Stimulated activated memory B cell treated with anti-CD40 and anti-IgM and Interleukin-4, amounts not matched to agents 10 μg/mL and 1 μg/mL and 100 μg/mL, for 72 hours (primary cell): ENCODE results near the gene ST7.

Source experiments
- ATAC-seq: fragments of 150-1000 bp; cut with Tn5 transposase; 2 replicates; pipeline ENCODE4 v1.10.0; 2021
- H3K27ac Mint-ChIP-seq: one replicate; pipeline ENCODE4 v1.8.0; 2022; ENCODE audit warnings: mild to moderate bottlenecking, mixed read lengths
- H3K27me3 Mint-ChIP-seq: one replicate; pipeline ENCODE4 v1.8.0; 2022; ENCODE audit warnings: mixed read lengths
- H3K36me3 Mint-ChIP-seq: one replicate; pipeline ENCODE4 v1.8.0; 2022; ENCODE audit warnings: mixed read lengths
- H3K4me1 Mint-ChIP-seq: one replicate; pipeline ENCODE4 v1.8.0; 2022; ENCODE audit warnings: mixed read lengths
- H3K4me3 Mint-ChIP-seq: one replicate; pipeline ENCODE4 v1.8.0; 2022; ENCODE audit warnings: mild to moderate bottlenecking, moderate library complexity, mixed read lengths
- H3K9me3 Mint-ChIP-seq: one replicate; pipeline ENCODE4 v1.8.0; 2022; ENCODE audit warnings: mixed read lengths

ST7 gene

DNA sequence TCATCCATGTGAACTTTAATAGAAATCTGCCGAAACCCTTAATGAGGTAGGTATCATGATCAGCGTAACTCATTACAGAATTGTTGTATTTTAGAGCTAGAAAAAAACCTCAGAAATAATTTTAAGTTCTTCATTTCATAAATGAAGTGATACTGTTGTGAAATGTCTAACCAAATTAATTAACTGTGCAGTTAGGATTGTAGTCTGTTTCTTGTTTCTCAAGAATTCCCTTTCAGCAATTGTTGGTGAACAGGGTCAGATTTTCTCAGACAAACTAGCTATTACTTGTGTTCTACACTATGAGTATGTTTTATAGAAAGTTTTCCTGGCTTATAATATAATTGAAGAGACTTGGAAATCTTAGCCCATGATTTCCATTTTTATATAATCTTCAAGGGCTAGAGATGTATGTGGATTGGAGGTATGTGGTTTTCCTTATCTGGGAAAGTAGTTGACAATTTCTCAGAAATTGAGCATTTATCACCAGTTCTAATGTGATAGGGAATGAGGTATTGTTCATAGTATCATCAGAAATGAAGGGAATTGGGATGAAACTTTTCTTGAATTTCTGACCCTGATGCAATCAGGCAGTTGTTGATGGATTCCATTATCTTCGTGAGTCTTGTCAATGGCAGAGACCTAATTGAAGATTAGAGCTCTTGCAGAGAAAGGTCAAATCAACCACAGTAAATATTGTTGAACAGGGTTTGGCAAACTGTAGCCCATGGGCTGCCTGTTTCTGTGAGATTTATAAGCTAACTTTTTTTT is 55.0 kb downstream of the ST7 start:
- Mint-ChIP-seq H3K4me1 (peaks cover 40% of the 10 kb centered on the region), H3K36me3 (no peaks in the 10 kb centered on the region), H3K9me3 (no peaks in the 10 kb centered on the region), H3K4me3 (no peak overlapping the region), H3K27me3 (no peaks in the 10 kb centered on the region), H3K27ac (no peak overlapping the region)
- no peak for ATAC-seq

DNA sequence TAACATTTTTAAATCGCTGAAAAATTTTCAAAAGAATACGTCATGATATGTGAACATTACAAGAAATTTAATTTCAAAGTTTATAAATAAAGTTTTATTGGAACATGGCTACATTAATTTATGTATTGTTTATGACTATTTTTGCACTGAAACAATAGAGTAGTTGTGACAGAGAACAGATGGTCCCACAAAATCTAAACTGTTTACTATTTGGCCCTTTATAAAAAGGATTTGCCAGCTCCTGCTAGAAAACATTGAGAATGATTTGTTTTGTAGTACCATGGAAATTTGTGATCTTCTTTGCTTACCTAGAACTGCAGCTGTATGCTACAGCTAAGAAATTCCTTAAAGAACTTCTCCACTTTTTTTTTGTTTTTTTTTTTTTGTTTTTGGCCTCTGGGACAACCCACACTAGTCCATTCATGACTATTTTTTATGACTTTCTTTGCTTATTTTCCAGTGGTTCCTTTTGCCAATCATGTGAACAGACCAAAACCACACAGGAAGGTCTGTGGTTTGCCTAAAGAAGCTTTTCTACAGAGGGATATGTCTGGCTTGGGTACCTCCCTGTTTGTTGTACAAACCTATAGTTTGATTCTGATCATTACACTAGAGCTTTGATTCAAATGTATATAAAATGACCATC is 55.7 kb downstream of the ST7 start:
- no peaks in the 10 kb centered on the region for H3K27me3 Mint-ChIP-seq
- no peaks in the 10 kb centered on the region for H3K36me3 Mint-ChIP-seq
- no peak overlapping the region for H3K4me3 Mint-ChIP-seq
- no peaks in the 10 kb centered on the region for H3K9me3 Mint-ChIP-seq
- no peak overlapping the region for H3K27ac Mint-ChIP-seq
- H3K4me1 Mint-ChIP-seq, result peaks cover 40% of the 10 kb centered on the region
- no peak for ATAC-seq

DNA sequence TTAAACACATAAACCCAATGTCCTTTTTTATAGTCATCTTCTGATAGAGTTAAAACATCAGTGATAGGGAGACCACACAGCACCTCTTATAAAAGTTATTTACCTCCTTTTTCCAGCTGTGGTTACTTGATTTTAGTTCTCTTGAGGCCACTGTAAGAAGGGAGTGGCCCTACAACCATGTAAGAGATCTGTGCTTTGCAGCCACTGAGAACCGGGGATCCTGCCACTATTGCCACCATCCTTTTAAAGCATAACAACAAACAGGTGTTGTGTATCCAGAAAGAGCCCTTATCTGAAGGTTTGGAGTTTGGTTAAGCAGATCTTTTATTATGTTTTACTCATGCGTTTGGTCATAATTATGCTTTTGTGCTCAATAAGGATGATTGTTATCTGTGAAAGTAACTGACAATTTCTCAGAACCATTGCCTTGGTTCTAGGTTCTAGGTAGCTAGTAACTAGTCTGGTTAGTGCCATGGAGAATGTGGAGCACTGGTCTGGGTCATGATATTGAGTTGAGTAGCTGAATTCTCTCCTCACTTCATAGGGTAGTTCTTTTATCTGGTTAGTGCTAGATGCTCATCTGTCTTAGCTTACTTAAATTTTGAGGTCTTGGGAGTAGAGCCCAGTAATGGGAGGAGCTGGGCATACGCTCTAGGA is 56.5 kb downstream of the ST7 start:
- no peak for ATAC-seq
- peak overlapping the region; percentile 80 for H3K27ac Mint-ChIP-seq
- peaks cover 44% of the 10 kb centered on the region for H3K4me1 Mint-ChIP-seq
- peak overlapping the region; percentile 52 for H3K4me3 Mint-ChIP-seq
- H3K27me3 Mint-ChIP-seq, result no peaks in the 10 kb centered on the region
- no peaks in the 10 kb centered on the region for H3K36me3 Mint-ChIP-seq
- H3K9me3 Mint-ChIP-seq, result no peaks in the 10 kb centered on the region

DNA sequence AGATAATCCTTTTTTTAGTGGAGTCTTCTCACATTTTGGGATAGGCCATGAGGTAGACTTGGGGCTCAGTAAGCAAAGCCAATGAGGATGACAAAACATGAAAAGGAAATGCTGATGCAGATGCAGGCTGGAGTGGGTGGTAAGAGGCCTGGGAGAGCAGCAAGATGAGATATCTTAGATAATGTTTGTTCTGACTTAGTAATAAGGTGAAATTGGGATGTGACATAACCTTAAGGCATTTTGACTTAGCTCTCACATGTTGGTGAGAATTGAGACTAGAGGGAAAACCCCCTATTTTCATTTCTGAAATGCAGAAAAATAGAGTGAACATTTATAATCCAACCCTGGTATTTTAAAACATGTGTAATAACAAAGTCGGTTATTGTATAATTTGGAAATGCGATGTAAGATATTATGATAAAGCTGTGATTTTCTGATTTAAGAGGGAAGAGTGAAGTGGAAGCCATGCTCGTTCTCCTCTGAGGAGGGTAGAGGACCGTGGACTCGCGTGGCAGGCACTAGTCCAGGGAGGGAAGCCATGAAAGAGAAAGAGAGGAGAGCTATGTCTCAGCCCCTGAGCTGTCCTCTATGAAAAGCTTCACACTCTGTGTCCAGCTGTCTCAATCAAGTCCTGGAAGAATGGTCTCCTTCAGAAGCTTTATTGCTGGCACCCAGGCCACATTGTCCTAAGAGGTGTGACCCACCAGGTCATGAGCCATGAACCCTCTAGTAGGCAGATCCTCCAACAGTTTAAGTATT is 57.3 kb downstream of the ST7 start:
- no peaks in the 10 kb centered on the region for H3K9me3 Mint-ChIP-seq
- peak overlapping the region; percentile 52 for H3K4me3 Mint-ChIP-seq
- H3K36me3 Mint-ChIP-seq, result no peaks in the 10 kb centered on the region
- ATAC-seq, result peak; percentile 71
- H3K27me3 Mint-ChIP-seq, result no peaks in the 10 kb centered on the region
- peak overlapping the region; percentile 80 for H3K27ac Mint-ChIP-seq
- H3K4me1 Mint-ChIP-seq, result peaks cover 49% of the 10 kb centered on the region

DNA sequence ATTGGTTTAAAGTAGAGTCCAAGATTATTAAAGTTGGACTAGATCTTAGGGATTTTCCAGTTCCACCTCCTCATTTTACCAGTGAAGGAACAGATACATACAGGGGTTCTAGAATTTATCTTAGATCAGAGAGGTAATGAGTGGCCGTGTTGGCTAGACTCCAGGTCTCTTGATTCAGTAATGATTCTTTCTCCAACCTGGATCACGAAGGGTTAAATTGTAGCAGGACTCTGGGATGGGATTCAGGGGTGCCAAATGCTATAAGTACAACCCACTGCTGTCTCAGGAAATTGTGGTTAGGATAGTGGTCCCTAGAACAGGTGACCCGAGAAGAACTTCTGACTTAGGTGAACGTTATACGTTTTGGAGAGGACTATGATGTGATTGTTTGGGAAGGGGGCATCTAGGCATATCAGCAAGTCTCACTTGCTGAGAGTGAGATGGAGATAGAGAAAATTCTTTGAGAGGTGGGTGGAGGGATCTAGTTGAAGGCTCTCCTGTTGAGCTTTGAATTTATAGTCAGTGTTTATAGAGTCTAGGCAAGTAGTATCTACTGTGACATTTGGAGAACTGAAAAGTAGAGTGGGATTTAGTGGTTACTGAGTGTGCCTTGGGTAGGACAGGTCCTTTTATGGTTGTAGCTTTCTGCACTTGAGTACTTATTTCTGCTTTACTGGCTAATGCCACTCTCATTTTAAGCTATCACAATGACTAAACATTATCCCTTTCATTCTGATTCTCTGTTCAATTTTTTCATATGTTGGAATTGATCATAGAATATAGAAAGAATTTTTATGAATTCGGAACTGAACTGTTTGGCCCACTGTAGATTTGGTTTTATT is 58.3 kb downstream of the ST7 start:
- Mint-ChIP-seq H3K27ac (peak overlapping the region; percentile 80), H3K4me3 (peak overlapping the region; percentile 37), H3K27me3 (no peaks in the 10 kb centered on the region), H3K9me3 (no peaks in the 10 kb centered on the region), H3K36me3 (no peaks in the 10 kb centered on the region), H3K4me1 (peaks cover 52% of the 10 kb centered on the region)
- peak; percentile 96 for ATAC-seq

DNA sequence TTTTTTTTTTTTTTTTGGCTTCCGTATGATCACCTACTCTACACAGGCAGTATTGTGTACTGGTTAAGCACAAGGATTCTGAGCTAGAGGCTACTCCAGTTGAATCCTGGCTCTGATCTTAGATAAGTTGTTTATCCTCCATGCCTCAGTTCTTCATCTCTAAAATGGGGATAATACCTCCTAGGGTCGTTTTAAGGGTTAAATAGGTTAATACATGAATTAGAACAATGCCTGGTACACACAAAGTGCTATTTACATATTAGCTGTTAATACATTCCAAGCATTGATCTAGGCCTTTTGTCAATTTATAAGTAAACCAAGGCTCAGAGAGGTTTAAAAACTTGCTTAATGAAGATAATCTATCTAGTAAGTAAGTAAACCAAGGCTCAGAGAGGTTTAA is 59.0 kb downstream of the ST7 start:
- Mint-ChIP-seq H3K27me3 (no peaks in the 10 kb centered on the region), H3K4me1 (peaks cover 52% of the 10 kb centered on the region), H3K4me3 (peak overlapping the region; percentile 18), H3K27ac (peak overlapping the region; percentile 80), H3K9me3 (no peaks in the 10 kb centered on the region), H3K36me3 (no peaks in the 10 kb centered on the region)
- no peak for ATAC-seq

DNA sequence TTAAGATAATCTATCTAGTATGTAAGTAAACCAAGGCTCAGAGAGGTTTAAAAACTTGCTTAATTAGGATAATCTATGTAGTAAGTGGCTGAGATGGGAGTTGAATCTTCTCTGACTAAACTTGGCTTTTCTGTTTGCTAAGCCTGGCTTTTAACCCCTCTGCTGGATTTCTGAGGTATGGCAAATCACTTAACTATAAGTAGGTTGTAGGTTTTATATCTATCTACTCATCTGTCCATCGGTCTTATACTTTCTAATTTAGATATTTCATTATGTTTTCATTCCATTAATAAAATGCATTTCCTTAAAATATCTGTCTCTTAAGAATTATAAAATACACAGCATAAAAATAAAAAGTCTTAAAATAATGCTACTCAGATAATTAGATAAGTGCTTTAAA is 59.4 kb downstream of the ST7 start:
- Mint-ChIP-seq H3K27ac (peak overlapping the region; percentile 80), H3K27me3 (no peaks in the 10 kb centered on the region), H3K36me3 (no peaks in the 10 kb centered on the region), H3K4me3 (no peak overlapping the region), H3K9me3 (no peaks in the 10 kb centered on the region), H3K4me1 (peaks cover 56% of the 10 kb centered on the region)
- no peak for ATAC-seq

DNA sequence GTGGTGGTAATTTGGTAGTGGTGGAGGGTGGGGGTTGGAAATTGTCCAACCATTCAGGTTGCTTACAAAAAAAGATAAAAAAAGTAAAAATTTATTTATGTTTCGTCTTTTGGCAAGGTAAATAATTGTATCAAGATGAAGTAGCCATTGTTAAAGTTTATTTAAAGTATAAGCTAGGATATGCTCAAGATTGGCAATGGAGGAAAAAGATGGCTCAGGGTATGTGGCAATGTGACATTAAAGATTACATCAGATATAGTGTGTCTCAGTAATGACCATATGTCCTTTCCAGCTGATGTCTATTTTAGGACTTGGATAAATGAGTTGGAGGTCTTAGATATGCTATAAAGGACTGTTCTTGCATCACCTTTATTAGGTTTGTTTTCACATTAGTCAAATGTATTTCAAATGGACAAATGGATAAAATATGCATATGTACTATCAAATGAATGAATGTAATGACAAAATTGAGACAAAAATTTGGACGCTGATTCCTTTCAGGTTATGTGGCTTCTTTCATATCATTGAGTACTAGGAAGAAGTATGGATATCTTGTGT is 60.9 kb downstream of the ST7 start:
- H3K4me3 Mint-ChIP-seq, result peak overlapping the region; percentile 12
- peak overlapping the region; percentile 80 for H3K27ac Mint-ChIP-seq
- no peak for ATAC-seq
- H3K4me1 Mint-ChIP-seq, result peaks cover 58% of the 10 kb centered on the region
- H3K9me3 Mint-ChIP-seq, result no peaks in the 10 kb centered on the region
- H3K36me3 Mint-ChIP-seq, result peaks cover 5% of the 10 kb centered on the region
- H3K27me3 Mint-ChIP-seq, result no peaks in the 10 kb centered on the region

DNA sequence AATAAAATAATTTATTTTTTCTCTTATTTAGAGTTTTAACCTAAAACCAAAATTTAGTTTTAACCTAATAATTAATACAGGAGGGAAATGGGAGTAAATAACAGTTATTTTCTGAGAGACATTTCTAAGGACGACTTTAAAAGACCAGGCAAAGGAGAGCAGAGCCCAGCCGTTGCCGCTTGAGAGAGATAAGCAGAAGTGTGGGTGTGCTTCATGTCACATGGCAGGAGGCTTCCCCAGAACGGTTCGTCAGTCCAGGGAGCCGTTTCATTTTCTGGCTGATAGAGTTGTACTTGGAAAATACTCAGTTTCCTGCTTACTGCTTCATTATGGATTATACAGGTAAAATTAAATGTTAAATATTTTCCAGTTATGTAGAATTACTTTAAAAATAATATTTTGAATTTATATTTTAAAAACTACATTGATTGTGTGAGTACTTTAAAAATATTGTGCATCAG is 61.4 kb downstream of the ST7 start:
- Mint-ChIP-seq H3K9me3 (no peaks in the 10 kb centered on the region), H3K4me3 (peak overlapping the region; percentile 60), H3K27me3 (no peaks in the 10 kb centered on the region), H3K4me1 (peaks cover 53% of the 10 kb centered on the region), H3K27ac (peak overlapping the region; percentile 80), H3K36me3 (peaks cover 5% of the 10 kb centered on the region)
- ATAC-seq, result peak; percentile 59

DNA sequence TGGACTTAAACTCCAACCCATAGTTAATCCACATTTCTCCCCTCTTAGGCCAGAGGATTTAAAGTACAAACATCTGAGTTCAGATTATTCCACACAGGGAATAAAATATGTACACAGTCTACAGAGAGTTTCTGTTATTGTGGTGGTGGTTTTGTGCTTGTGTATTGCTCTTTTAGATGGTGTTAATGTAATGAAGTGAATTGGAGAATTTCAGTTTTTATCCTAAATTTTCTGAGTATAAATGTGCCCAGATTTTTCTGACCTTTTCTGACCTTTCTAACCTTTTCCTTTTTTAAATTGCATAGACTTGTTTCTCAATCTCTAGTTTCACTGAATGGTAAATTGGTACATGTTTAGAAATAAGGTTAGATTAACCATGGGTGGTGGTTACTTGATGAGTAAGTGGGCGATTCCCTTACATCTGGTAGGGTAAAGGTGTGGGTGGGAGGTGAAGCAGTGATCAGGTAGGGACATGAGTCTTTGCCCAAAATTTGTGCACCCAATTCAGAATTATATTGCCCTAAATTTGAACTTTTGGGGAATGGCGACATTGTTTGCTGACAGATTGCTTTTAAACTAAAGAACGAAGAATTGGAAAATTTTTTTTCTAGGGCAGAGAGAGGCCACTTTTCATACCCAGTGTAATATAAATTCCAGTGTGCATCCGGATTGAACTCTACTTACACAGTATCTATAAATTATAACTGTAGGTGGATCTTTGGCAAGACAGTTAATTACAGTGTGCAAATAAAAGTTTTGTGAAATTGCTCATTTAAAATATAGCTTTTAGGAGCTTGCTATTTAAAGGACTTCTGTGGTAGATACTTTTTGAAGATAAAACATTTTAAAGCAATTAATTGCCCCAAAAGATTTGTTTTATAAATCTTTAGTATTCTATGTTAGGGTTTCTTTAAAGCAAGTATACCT is 62.2 kb downstream of the ST7 start:
- H3K27ac Mint-ChIP-seq, result peak overlapping the region; percentile 80
- ATAC-seq, result no peak
- H3K27me3 Mint-ChIP-seq, result no peaks in the 10 kb centered on the region
- peaks cover 5% of the 10 kb centered on the region for H3K36me3 Mint-ChIP-seq
- H3K9me3 Mint-ChIP-seq, result no peaks in the 10 kb centered on the region
- H3K4me1 Mint-ChIP-seq, result peaks cover 45% of the 10 kb centered on the region
- peak overlapping the region; percentile 67 for H3K4me3 Mint-ChIP-seq

DNA sequence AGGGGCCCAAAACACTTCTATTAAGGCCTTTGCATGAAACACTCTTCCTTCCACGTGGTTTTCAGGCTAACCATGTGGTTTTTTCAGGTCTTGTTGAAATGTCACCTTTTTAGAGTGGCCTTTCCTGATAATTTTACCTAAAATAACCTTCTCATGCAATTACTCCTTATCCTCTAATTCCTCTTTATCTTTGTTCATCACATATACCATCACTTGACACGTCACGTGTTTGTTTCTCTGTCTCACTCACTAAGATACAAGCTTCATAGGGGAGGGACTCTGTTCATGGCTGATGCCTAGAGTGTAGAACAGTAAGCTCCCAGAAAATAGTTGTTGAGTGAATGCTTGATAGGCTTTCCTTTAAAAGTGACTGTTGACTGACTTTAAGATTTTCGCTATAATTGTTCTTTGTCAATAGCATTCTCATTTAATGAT is 63.7 kb downstream of the ST7 start:
- ATAC-seq, result peak; percentile 77

DNA sequence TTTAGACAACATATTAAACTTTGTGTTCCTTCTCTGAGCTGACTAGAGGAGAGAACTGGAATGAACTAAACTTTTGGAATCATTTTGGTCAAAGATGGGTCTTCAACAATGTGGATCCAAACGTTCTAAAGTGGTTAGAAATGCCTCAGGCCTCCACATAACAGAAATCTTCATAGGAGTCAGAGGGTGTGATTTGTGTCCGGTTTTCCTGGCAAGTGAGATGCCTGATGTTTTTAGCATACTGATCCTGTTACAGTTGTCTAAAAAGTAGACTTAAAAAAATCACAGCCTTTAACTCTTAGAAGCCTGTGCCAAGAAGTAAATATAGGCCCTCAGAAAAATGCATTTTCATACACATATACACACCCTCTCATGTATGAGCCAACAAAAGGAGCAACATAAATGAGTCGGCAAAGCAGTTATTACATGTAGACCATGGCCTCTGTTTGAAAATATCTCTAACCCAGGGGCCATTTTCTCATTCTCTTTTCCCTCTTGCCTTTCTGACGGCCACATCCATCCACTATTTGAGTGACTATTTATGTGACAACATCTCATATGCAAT is 64.5 kb downstream of the ST7 start:
- no peaks in the 10 kb centered on the region for H3K9me3 Mint-ChIP-seq
- peaks cover 5% of the 10 kb centered on the region for H3K36me3 Mint-ChIP-seq
- H3K4me1 Mint-ChIP-seq, result peaks cover 31% of the 10 kb centered on the region
- peak overlapping the region; percentile 82 for H3K27ac Mint-ChIP-seq
- H3K27me3 Mint-ChIP-seq, result no peaks in the 10 kb centered on the region
- ATAC-seq, result no peak
- peak overlapping the region; percentile 51 for H3K4me3 Mint-ChIP-seq

More for the DNA sequence above, 63.7 kb downstream of the ST7 start:
- no peaks in the 10 kb centered on the region for H3K9me3 Mint-ChIP-seq
- peaks cover 30% of the 10 kb centered on the region for H3K4me1 Mint-ChIP-seq
- peak overlapping the region; percentile 82 for H3K27ac Mint-ChIP-seq
- peak overlapping the region; percentile 51 for H3K4me3 Mint-ChIP-seq
- peaks cover 5% of the 10 kb centered on the region for H3K36me3 Mint-ChIP-seq
- H3K27me3 Mint-ChIP-seq, result no peaks in the 10 kb centered on the region

DNA sequence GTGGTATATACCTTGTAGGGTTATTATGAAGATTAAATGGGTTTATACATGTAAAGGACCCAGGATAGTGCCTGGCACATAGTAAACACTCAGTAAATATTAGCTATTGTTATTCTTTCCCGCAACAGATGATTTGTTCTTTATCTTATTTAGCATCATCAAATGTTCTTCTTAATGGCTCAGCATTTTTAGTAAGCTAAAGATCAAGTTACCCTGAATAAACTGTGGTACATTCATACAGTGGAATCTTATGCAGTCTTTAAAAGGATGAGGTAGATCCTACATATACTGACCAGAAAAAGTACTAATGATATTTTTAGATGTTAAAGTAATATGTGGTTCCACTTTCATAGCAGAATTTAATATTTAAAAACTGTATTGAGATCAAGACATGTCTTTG is 65.4 kb downstream of the ST7 start:
- Mint-ChIP-seq H3K36me3 (peaks cover 5% of the 10 kb centered on the region), H3K9me3 (no peaks in the 10 kb centered on the region), H3K4me3 (no peak overlapping the region), H3K27me3 (no peaks in the 10 kb centered on the region), H3K4me1 (peaks cover 40% of the 10 kb centered on the region), H3K27ac (peak overlapping the region; percentile 82)
- ATAC-seq, result no peak
